Stimulated activated CD4-positive, alpha-beta T cell treated with anti-CD3 and anti-CD28 coated beads, Interleukin-2, amount 100 ng/mL, for 4 hours (primary cell): ENCODE data around the gene VTI1B.
"Not testable (repeated sequence)": the region's sequence is repeated elsewhere in the genome, so short reads cannot be mapped to it uniquely, and the experiment has no call there.

Experiments used
- DNase-seq: peaks from one replicate; pipeline ENCODE4 v3.0.0-alpha.2; 2020; ENCODE audit warnings: low read depth

Gene VTI1B

GRCh38 chr14:67674480-67675218 lies at the start of gene VTI1B:
VTI1B (minus strand) TSS chr14:67674632; CDS start chr14:67674489, 143 bp downstream.
- peak; percentile 65 for DNase-seq

- DNase-seq: no peak
These were observed 47.9 kb upstream of the VTI1B start for GRCh38 chr14:67722293-67722692.

- DNase-seq: no peak
These were observed 47.4 kb upstream of the VTI1B start for GRCh38 chr14:67721875-67722274.

- DNase-seq: no peak
These were observed 45.4 kb upstream of the VTI1B start for GRCh38 chr14:67719866-67720265.

GRCh38 chr14:67719385-67719784 lies 45.0 kb upstream of the VTI1B start:
- not testable (repeated sequence) for DNase-seq

GRCh38 chr14:67718265-67718664 lies 43.8 kb upstream of the VTI1B start:
- no peak for DNase-seq

- no peak for DNase-seq
These were observed 42.6 kb upstream of the VTI1B start for GRCh38 chr14:67717048-67717447.

- no peak for DNase-seq
These were observed 35.8 kb upstream of the VTI1B start for GRCh38 chr14:67710209-67710608.

- DNase-seq: not testable (repeated sequence)
These were observed 35.4 kb upstream of the VTI1B start for GRCh38 chr14:67709796-67710195.

- DNase-seq: not testable (repeated sequence)
These were observed 34.9 kb upstream of the VTI1B start for GRCh38 chr14:67709346-67709745.

GRCh38 chr14:67705211-67705610 lies 30.8 kb upstream of the VTI1B start:
- DNase-seq: no peak

GRCh38 chr14:67704484-67705089 lies 30.2 kb upstream of the VTI1B start:
- peak; percentile 12 for DNase-seq

GRCh38 chr14:67703997-67704396 lies 29.6 kb upstream of the VTI1B start:
- DNase-seq: no peak

- DNase-seq: not testable (repeated sequence)
These were observed 27.1 kb upstream of the VTI1B start, which contains the start of gene RDH12 for GRCh38 chr14:67701492-67701891. RDH12 (plus strand) TSS chr14:67701886; CDS start chr14:67722643, 20,757 bp downstream.

GRCh38 chr14:67698179-67698578 lies 23.7 kb upstream of the VTI1B start:
- no peak for DNase-seq

- DNase-seq: no peak
These were observed 22.6 kb upstream of the VTI1B start for GRCh38 chr14:67697006-67697405.

GRCh38 chr14:67695394-67695949 lies 21.0 kb upstream of the VTI1B start, which contains the start of gene RDH11:
RDH11 (minus strand) TSS chr14:67695764; CDS start chr14:67695703, 61 bp downstream.
- DNase-seq: peak; percentile 78

- peak; percentile 67 for DNase-seq
These were observed 20.5 kb upstream of the VTI1B start for GRCh38 chr14:67694791-67695393.

- DNase-seq: no peak
These were observed 15.6 kb upstream of the VTI1B start for GRCh38 chr14:67690011-67690410.

- DNase-seq: no peak
These were observed 9.4 kb upstream of the VTI1B start for GRCh38 chr14:67683842-67684241.

GRCh38 chr14:67680941-67681340 lies 6.5 kb upstream of the VTI1B start:
- DNase-seq: no peak

GRCh38 chr14:67680121-67680602 lies 5.7 kb upstream of the VTI1B start:
- DNase-seq: no peak

GRCh38 chr14:67679006-67679405 lies 4.6 kb upstream of the VTI1B start:
- DNase-seq: no peak
